Activated CD4-positive, alpha-beta T cell treated with anti-CD3 and anti-CD28 coated beads for 36 hours (primary cell): Measurements from ENCODE around the gene ZNF595. TPM values are rescaled to one million over a fixed set of nuclear protein-coding genes. Genes with fewer than 3 reads are reported as not detected.
"Not testable (repeated sequence)": the region's sequence is repeated elsewhere in the genome, so short reads cannot be mapped to it uniquely, and the experiment has no call there.

Source experiments
- ATAC-seq: fragments of 200-7000 bp; cut with Tn5 transposase; one replicate; pipeline ENCODE4 v1.10.0; 2021; ENCODE audit warnings: mild to moderate bottlenecking, moderate library complexity
- CTCF ChIA-PET: fragments of 350-600 bp; sonication (Branson Sonifier 250); formaldehyde crosslinking; loops from one replicate; lab custom pipeline; 2021; ENCODE audit warnings: antibody characterized with exemption; lab: Charles Lee
- POLR2A ChIA-PET: fragments of 350-600 bp; sonication (Branson Sonifier 250); formaldehyde crosslinking; loops from one replicate; lab custom pipeline; 2021; ENCODE audit warnings: antibody characterized with exemption, inconsistent platforms; lab: Charles Lee
- DNase-seq: peaks from one replicate; pipeline ENCODE4 v3.0.0-alpha.2; 2020
- H3K27ac Mint-ChIP-seq: one replicate; pipeline ENCODE4 v1.8.0; 2021; ENCODE audit warnings: mixed read lengths
- H3K27me3 Mint-ChIP-seq: one replicate; pipeline ENCODE4 v1.8.0; 2021; ENCODE audit warnings: mixed read lengths
- H3K36me3 Mint-ChIP-seq: one replicate; pipeline ENCODE4 v1.8.0; 2021; ENCODE audit warnings: low read depth, mixed read lengths
- H3K4me1 Mint-ChIP-seq: one replicate; pipeline ENCODE4 v1.8.0; 2021; ENCODE audit warnings: mixed read lengths
- H3K4me3 Mint-ChIP-seq: one replicate; pipeline ENCODE4 v1.8.0; 2021; ENCODE audit warnings: mild to moderate bottlenecking, moderate library complexity, mixed read lengths
- H3K9me3 Mint-ChIP-seq: one replicate; pipeline ENCODE4 v1.8.0; 2021; ENCODE audit warnings: low read depth, mixed read lengths
- intact Hi-C, 2 experiments: fragments of 100-400 bp; cut with DNase I in 1 of 2; cut with micrococcal nuclease in 1 of 2; formaldehyde crosslinking; loops; one replicate each; pipeline versions ENCODE4 v1.14.2 to v1.15.1; 2022 to 2024; cut with DNase I, micrococcal nuclease
- total RNA-seq, 2 experiments: library from RNA; stranded (reverse); gene quantifications; one replicate each; pipeline ENCODE4 v1.2.3, GENCODE V29; 2021

The ZNF595 gene
- total RNA-seq, 2 experiments from 2014 or later, result 17.1 to 24.6 TPM

- H3K9me3 Mint-ChIP-seq, H3K4me1 Mint-ChIP-seq, CTCF ChIA-PET, H3K27ac Mint-ChIP-seq, H3K36me3 Mint-ChIP-seq, H3K27me3 Mint-ChIP-seq, H3K4me3 Mint-ChIP-seq, intact Hi-C loops, POLR2A ChIA-PET, ATAC-seq, DNase-seq: not testable (repeated sequence)
Measured at GRCh38 chr4:33314-33713, 19.8 kb upstream of the ZNF595 start.

- DNase-seq, intact Hi-C loops, POLR2A ChIA-PET, ATAC-seq, H3K27ac Mint-ChIP-seq, H3K4me1 Mint-ChIP-seq, H3K9me3 Mint-ChIP-seq, H3K4me3 Mint-ChIP-seq, H3K27me3 Mint-ChIP-seq: not testable (repeated sequence)
- H3K36me3 Mint-ChIP-seq, result peaks cover 15% of the 10 kb centered on the region
- CTCF ChIA-PET, result interaction anchor here (0.5 to 1.5 kb wide), 2 partner anchors 8 to 201 kb away, joined by 3 read pairs; no protein-coding TSS in a partner anchor
Measured at GRCh38 chr4:36559-37415, 16.3 kb upstream of the ZNF595 start.

GRCh38 chr4:38202-38601 lies 14.9 kb upstream of the ZNF595 start:
- H3K9me3 Mint-ChIP-seq, H3K27ac Mint-ChIP-seq, H3K27me3 Mint-ChIP-seq, intact Hi-C loops, H3K4me3 Mint-ChIP-seq, H3K4me1 Mint-ChIP-seq, POLR2A ChIA-PET, DNase-seq, ATAC-seq: not testable (repeated sequence)
- CTCF ChIA-PET, result interaction anchor here (0.7 to 1.2 kb wide), 2 partner anchors 10 to 91 kb away, joined by 3 to 4 read pairs; no protein-coding TSS in a partner anchor
- peaks cover 17% of the 10 kb centered on the region for H3K36me3 Mint-ChIP-seq

- intact Hi-C loops, H3K4me1 Mint-ChIP-seq, POLR2A ChIA-PET, H3K27ac Mint-ChIP-seq, H3K9me3 Mint-ChIP-seq, DNase-seq, H3K4me3 Mint-ChIP-seq, ATAC-seq, H3K27me3 Mint-ChIP-seq: not testable (repeated sequence)
- CTCF ChIA-PET, result interaction anchor here (1.0 to 1.5 kb wide), 7 partner anchors 8 to 200 kb away, joined by 3 to 9 read pairs (median 3); partner anchors contain the start of gene ZNF595
- H3K36me3 Mint-ChIP-seq, result peaks cover 13% of the 10 kb centered on the region
Measured at GRCh38 chr4:43375-43774, 9.7 kb upstream of the ZNF595 start.

GRCh38 chr4:51253-51652 lies 1.9 kb upstream of the ZNF595 start:
- H3K4me1 Mint-ChIP-seq, DNase-seq, H3K36me3 Mint-ChIP-seq, intact Hi-C loops, H3K4me3 Mint-ChIP-seq, H3K27ac Mint-ChIP-seq, H3K9me3 Mint-ChIP-seq, ATAC-seq, H3K27me3 Mint-ChIP-seq: not testable (repeated sequence)
- POLR2A ChIA-PET, result interaction anchor here (1.6 kb wide), 1 partner anchor 74 kb away, joined by 6 read pairs; the partner anchor contains the start of gene ZNF718
- CTCF ChIA-PET, result interaction anchor here (1.0 to 1.6 kb wide), 4 partner anchors 8 to 408 kb away, joined by 3 to 6 read pairs (median 4); no protein-coding TSS in a partner anchor

- DNase-seq, result peak; percentile 59
- CTCF ChIA-PET, result interaction anchor here (1.0 to 1.6 kb wide), 4 partner anchors 9 to 407 kb away, joined by 3 to 6 read pairs (median 4); no protein-coding TSS in a partner anchor
Measured at GRCh38 chr4:51655-52277, 1.4 kb upstream of the ZNF595 start.

GRCh38 chr4:53521-53920 lies 400 bp downstream of the ZNF595 start:
- H3K4me3 Mint-ChIP-seq, H3K9me3 Mint-ChIP-seq, H3K27me3 Mint-ChIP-seq, H3K4me1 Mint-ChIP-seq, DNase-seq, H3K36me3 Mint-ChIP-seq, H3K27ac Mint-ChIP-seq, intact Hi-C loops: not testable (repeated sequence)
- ChIA-PET CTCF (interaction anchor here (0.8 to 1.4 kb wide), 2 partner anchors 11 to 18 kb away, joined by 3 read pairs; no protein-coding TSS in a partner anchor), POLR2A (interaction anchor here (0.7 to 1.4 kb wide), 3 partner anchors 71 to 438 kb away, joined by 3 to 5 read pairs (median 3); partner anchors contain the start of gene ZNF718)
- peak; percentile 9 for ATAC-seq

More at GRCh38 chr4:51655-52277, 1.4 kb upstream of the ZNF595 start:
- H3K27me3 Mint-ChIP-seq, H3K9me3 Mint-ChIP-seq, intact Hi-C loops, H3K4me3 Mint-ChIP-seq, H3K27ac Mint-ChIP-seq, H3K36me3 Mint-ChIP-seq, H3K4me1 Mint-ChIP-seq: not testable (repeated sequence)
- POLR2A ChIA-PET, result interaction anchor here (1.6 kb wide), 1 partner anchor 73 kb away, joined by 6 read pairs; the partner anchor contains the start of gene ZNF718
- ATAC-seq, result peak; percentile 42

GRCh38 chr4:64733-65132 lies 11.6 kb downstream of the ZNF595 start:
- H3K27ac Mint-ChIP-seq, H3K27me3 Mint-ChIP-seq, intact Hi-C loops, DNase-seq, H3K4me1 Mint-ChIP-seq, ATAC-seq, CTCF ChIA-PET, H3K4me3 Mint-ChIP-seq: not testable (repeated sequence)
- Mint-ChIP-seq H3K36me3 (peaks cover 22% of the 10 kb centered on the region), H3K9me3 (peaks cover 13% of the 10 kb centered on the region)
- POLR2A ChIA-PET, result interaction anchor here (0.6 kb wide), 1 partner anchor 22 kb away, joined by 3 read pairs; no protein-coding TSS in a partner anchor

GRCh38 chr4:71830-72229 lies 18.7 kb downstream of the ZNF595 start:
- POLR2A ChIA-PET, result interaction anchor here (0.6 kb wide), 1 partner anchor 70 kb away, joined by 5 read pairs; no protein-coding TSS in a partner anchor
- Mint-ChIP-seq H3K4me3 (no peak overlapping the region), H3K36me3 (peaks cover 78% of the 10 kb centered on the region), H3K4me1 (no peaks in the 10 kb centered on the region), H3K9me3 (peaks cover 67% of the 10 kb centered on the region), H3K27me3 (no peaks in the 10 kb centered on the region), H3K27ac (no peak overlapping the region)
- CTCF ChIA-PET, result interaction anchor here (0.6 to 0.7 kb wide), 3 partner anchors 17 to 359 kb away, joined by 3 read pairs; no protein-coding TSS in a partner anchor
- DNase-seq (no peak), ATAC-seq (no peak)
- intact Hi-C loops, result no loop called here

- H3K36me3 Mint-ChIP-seq, result peaks cover 72% of the 10 kb centered on the region
- no peak overlapping the region for H3K27ac Mint-ChIP-seq
- ATAC-seq (no peak), DNase-seq (no peak)
- H3K4me1 Mint-ChIP-seq, result no peaks in the 10 kb centered on the region
- intact Hi-C loops, result no loop called here
- H3K9me3 Mint-ChIP-seq, result peaks cover 57% of the 10 kb centered on the region
- ChIA-PET CTCF (no interaction called here), POLR2A (no interaction called here)
- H3K4me3 Mint-ChIP-seq, result no peak overlapping the region
- no peaks in the 10 kb centered on the region for H3K27me3 Mint-ChIP-seq
Measured at GRCh38 chr4:85951-86350, 32.8 kb downstream of the ZNF595 start.
